B cell (primary cell): Measurements from ENCODE around the gene SFMBT2. TPM values are rescaled to one million over a fixed set of nuclear protein-coding genes. Genes with fewer than 3 reads are reported as not detected.

ENCODE experiments used
- ATAC-seq: fragments of 200-7000 bp; cut with Tn5 transposase; one replicate; pipeline ENCODE4 v1.10.0; 2021; ENCODE audit warnings: low read depth, mild to moderate bottlenecking, moderate number of reproducible peaks, moderate library complexity
- CTCF ChIA-PET: fragments of 350-600 bp; sonication (Branson Sonifier 250); formaldehyde crosslinking; loops from one replicate; lab custom pipeline; 2021; ENCODE audit warnings: antibody characterized with exemption, inconsistent platforms; lab: Charles Lee
- POLR2A ChIA-PET: fragments of 350-600 bp; sonication (Branson Sonifier 250); formaldehyde crosslinking; loops from one replicate; lab custom pipeline; 2021; ENCODE audit warnings: antibody characterized with exemption; lab: Charles Lee
- DNase-seq: peaks from one replicate; pipeline ENCODE4 v3.0.0; 2013
- H2AFZ ChIP-seq: 2 replicates; pipeline ENCODE4 v1.6.1; 2012; ENCODE audit warnings: mild to moderate bottlenecking, low read depth, low read length; ENCODE audit not compliant: insufficient read depth, poor library complexity, severe bottlenecking
- H3K27ac ChIP-seq, 2 donors: 1 replicate in 1 of 2; 2 replicates in 1 of 2; pipeline ENCODE4 v1.5.1; 2012 to 2013; ENCODE audit warnings: low read length in 2 of 2, mild to moderate bottlenecking in 2 of 2, moderate library complexity in 1 of 2
- H3K27me3 ChIP-seq, 4 experiments: fragments of 200-600 bp in 1 of 4; sonication (generic) in 1 of 4; replicated peaks in 1 of 4; 1 replicate in 2 of 4; 2 replicates in 2 of 4; pipeline versions ENCODE4 v1.6.1 to v1.7.0; 2013 to 2016; ENCODE audit warnings: low read length in 3 of 4, mild to moderate bottlenecking in 2 of 4, mixed read lengths in 1 of 4, moderate library complexity in 1 of 4; ENCODE audit not compliant: insufficient read depth in 4 of 4, control insufficient read depth in 3 of 4; ENCODE audit errors: control extremely low read depth in 1 of 4
- H3K36me3 ChIP-seq, 2 experiments: replicated peaks in 1 of 2; 1 replicate in 1 of 2; 2 replicates in 1 of 2; pipeline versions ENCODE4 v1.6.1 to v1.7.1; 2013; ENCODE audit warnings: low read length in 1 of 2; ENCODE audit not compliant: insufficient read depth in 2 of 2, control insufficient read depth in 1 of 2; ENCODE audit errors: control extremely low read depth in 1 of 2, extremely low read depth in 1 of 2
- H3K4me1 ChIP-seq, 2 donors: fragments of 200-600 bp in 1 of 2; sonication (generic) in 1 of 2; 1 replicate in 1 of 2; 2 replicates in 1 of 2; pipeline versions ENCODE4 v1.5.1 to v1.6.1; 2013 to 2017; ENCODE audit warnings: low read length in 2 of 2; ENCODE audit not compliant: control insufficient read depth in 2 of 2, insufficient read depth in 2 of 2
- H3K4me2 ChIP-seq: replicated peaks from 2 replicates; pipeline ENCODE3; 2012; ENCODE audit warnings: mild to moderate bottlenecking, low read depth, low read length; ENCODE audit not compliant: poor library complexity, severe bottlenecking
- H3K4me3 ChIP-seq, 5 experiments: fragments of 200-600 bp in 1 of 5; sonication (generic) in 1 of 5; 1 replicate in 3 of 5; 2 replicates in 2 of 5; pipeline versions ENCODE4 v1.5.1 to v1.7.0; 2011 to 2016; ENCODE audit warnings: low read length in 4 of 5, mild to moderate bottlenecking in 4 of 5, low read depth in 2 of 5, control low read depth in 1 of 5, moderate library complexity in 1 of 5; ENCODE audit not compliant: insufficient read depth in 1 of 5; ENCODE audit errors: control extremely low read depth in 1 of 5, extremely low read depth in 1 of 5
- H3K79me2 ChIP-seq: fragments of 200-600 bp; sonication (generic); one replicate; pipeline ENCODE4 v1.6.0; 2016; ENCODE audit warnings: low read length; ENCODE audit not compliant: control insufficient read depth, insufficient read depth
- H3K9ac ChIP-seq: fragments of 200-600 bp; sonication (generic); 2 replicates; pipeline ENCODE4 v1.6.1; 2017; ENCODE audit warnings: mild to moderate bottlenecking, low read length, moderate library complexity
- H3K9me3 ChIP-seq, 3 donors: one replicate each; pipeline versions ENCODE4 v1.6.1 to v1.7.1; 2013; ENCODE audit warnings: low read length in 2 of 3; ENCODE audit not compliant: control insufficient read depth in 2 of 3, insufficient read depth in 1 of 3; ENCODE audit errors: control extremely low read depth in 1 of 3
- H4K20me1 ChIP-seq: 2 replicates; pipeline ENCODE4 v1.6.0; 2012; ENCODE audit warnings: mild to moderate bottlenecking, low read length; ENCODE audit not compliant: insufficient read depth, control insufficient read depth, poor library complexity, severe bottlenecking
- H3K27ac Mint-ChIP-seq: one replicate; pipeline ENCODE4 v1.8.0; 2021; ENCODE audit warnings: mixed read lengths
- H3K27me3 Mint-ChIP-seq: one replicate; pipeline ENCODE4 v1.8.0; 2021; ENCODE audit warnings: mixed read lengths
- H3K4me1 Mint-ChIP-seq: one replicate; pipeline ENCODE4 v1.8.0; 2021; ENCODE audit warnings: mixed read lengths
- H3K4me3 Mint-ChIP-seq: one replicate; pipeline ENCODE4 v1.8.0; 2021; ENCODE audit warnings: mixed read lengths
- H3K9me3 Mint-ChIP-seq: one replicate; pipeline ENCODE4 v1.8.0; 2022; ENCODE audit warnings: mixed read lengths; ENCODE audit not compliant: insufficient read depth
- CTCF ChIP-seq: fragments of 200-600 bp; IDR thresholded peaks from one replicate; pipeline ENCODE4 v1.8.0; 2022; ENCODE audit warnings: antibody characterized with exemption, mild to moderate bottlenecking
- EZH2 ChIP-seq: IDR thresholded peaks from 2 replicates; pipeline ENCODE4 v1.6.1; 2012; ENCODE audit warnings: borderline replicate concordance, low read depth, mild to moderate bottlenecking, moderate library complexity, low read length; ENCODE audit not compliant: insufficient read depth, poor library complexity, severe bottlenecking
- WGBS: methylation state at CpG from one replicate; pipeline ENCODE4 v1.1.5; 2013; ENCODE audit warnings: missing lambda C conversion rate; ENCODE audit not compliant: insufficient coverage; 5-methylcytosine and 5-hydroxymethylcytosine counted together
- intact Hi-C: fragments of 100-400 bp; cut with micrococcal nuclease; formaldehyde crosslinking; loops from one replicate; pipeline ENCODE4 v1.10.0; 2022
- polyA plus RNA-seq: library from polyadenylated mRNA; depleted of rRNA; stranded (reverse); fragments of >200 nt; gene quantifications from 2 replicates; pipeline ENCODE4 v1.2.3, GENCODE V29; 2012
- total RNA-seq, 2 donors: library from RNA; stranded (reverse); fragments of 120-200 nt in 1 of 2; gene quantifications; 1 replicate in 1 of 2; 2 replicates in 1 of 2; pipeline versions ENCODE4 v1.2.3 to v1.2.4, GENCODE V29; 2013 to 2022

SFMBT2 gene
- total and polyA plus RNA-seq, 2 donors (not counting 1 experiment from before 2014, with no cell fraction given) = 2.3 to 24.0 TPM

GRCh38 chr10:7423521-7423920 lies 12.7 kb upstream of the SFMBT2 start:
- Histone ChIP-seq H3K9me3 (no peaks in the 10 kb centered on the region), H3K4me2 (no peak overlapping the region), H3K79me2 (no peaks in the 10 kb centered on the region), H3K4me1 (no peaks in the 10 kb centered on the region), H4K20me1 (no peaks in the 10 kb centered on the region), H3K27ac (no peak overlapping the region), H3K27me3 (no peaks in the 10 kb centered on the region), H2AFZ (no peak overlapping the region), H3K4me3 (no peak overlapping the region), H3K9ac (no peak overlapping the region), H3K36me3 (no peaks in the 10 kb centered on the region)
- Mint-ChIP-seq H3K27me3 (no peaks in the 10 kb centered on the region), H3K4me3 (no peak overlapping the region), H3K4me1 (no peaks in the 10 kb centered on the region), H3K27ac (no peak overlapping the region), H3K9me3 (no peaks in the 10 kb centered on the region)
- intact Hi-C loops = no loop called here
- ChIA-PET POLR2A (no interaction called here), CTCF (interaction anchor here (1.5 to 3.6 kb wide), 3 partner anchors 12 to 302 kb away, joined by 5 to 28 read pairs (median 5); no protein-coding TSS in a partner anchor)
- DNase-seq = no peak
- TF ChIP-seq EZH2 (no peak), CTCF (no peak)
- WGBS = 81% methylated on average over 6 of the region's 6 CpGs
- ATAC-seq = no peak

DNA sequence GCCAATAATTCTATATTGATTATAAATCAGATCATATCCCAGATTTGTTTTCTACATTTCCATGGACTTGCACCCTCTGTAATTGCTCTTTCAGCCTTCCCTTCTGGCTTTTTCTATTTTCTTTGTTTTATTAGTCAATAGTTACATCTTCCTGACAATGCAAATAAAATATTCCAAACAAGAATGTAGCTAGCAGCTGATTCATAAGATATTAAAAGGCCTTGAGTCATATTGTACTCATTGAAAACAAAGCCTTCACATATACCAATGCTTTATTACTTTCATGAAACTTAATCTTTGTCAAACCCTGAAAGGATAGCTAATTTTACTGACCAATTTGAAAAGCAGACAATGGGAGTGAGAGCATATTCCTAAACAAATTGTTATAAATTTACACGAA lies 10.7 kb upstream of the SFMBT2 start:
- ChIA-PET CTCF (interaction anchor here (0.7 to 3.5 kb wide), 8 partner anchors 18 to 502 kb away, joined by 3 to 19 read pairs (median 4); no protein-coding TSS in a partner anchor), POLR2A (no interaction called here)
- no peak for DNase-seq
- WGBS = 100% methylated on average over 1 of the region's 1 CpG
- no peaks in the 10 kb centered on the region for H3K9me3 ChIP-seq
- Mint-ChIP-seq H3K4me1 (no peaks in the 10 kb centered on the region), H3K27me3 (no peaks in the 10 kb centered on the region), H3K27ac (no peak overlapping the region), H3K9me3 (no peaks in the 10 kb centered on the region), H3K4me3 (no peak overlapping the region)
- H3K4me3 ChIP-seq = no peak overlapping the region
- H3K9ac ChIP-seq = no peak overlapping the region
- no peaks in the 10 kb centered on the region for H3K4me1 ChIP-seq
- intact Hi-C loops = no loop called here
- no peak overlapping the region for H3K4me2 ChIP-seq
- no peak for ATAC-seq
- no peaks in the 10 kb centered on the region for H3K79me2 ChIP-seq
- no peaks in the 10 kb centered on the region for H4K20me1 ChIP-seq
- H3K27me3 ChIP-seq = no peaks in the 10 kb centered on the region
- H2AFZ ChIP-seq = no peak overlapping the region
- no peaks in the 10 kb centered on the region for H3K36me3 ChIP-seq
- no peak overlapping the region for H3K27ac ChIP-seq
- TF ChIP-seq CTCF (no peak), EZH2 (no peak)
